ENCODE measurements around the gene TEX35.
A peak's percentile ranks its signal among the peaks of the same experiment; 100 is the strongest.
"Not testable (repeated sequence)": the region's sequence is repeated elsewhere in the genome, so short reads cannot be mapped to it uniquely, and the experiment has no call there.

Gene TEX35

DNA sequence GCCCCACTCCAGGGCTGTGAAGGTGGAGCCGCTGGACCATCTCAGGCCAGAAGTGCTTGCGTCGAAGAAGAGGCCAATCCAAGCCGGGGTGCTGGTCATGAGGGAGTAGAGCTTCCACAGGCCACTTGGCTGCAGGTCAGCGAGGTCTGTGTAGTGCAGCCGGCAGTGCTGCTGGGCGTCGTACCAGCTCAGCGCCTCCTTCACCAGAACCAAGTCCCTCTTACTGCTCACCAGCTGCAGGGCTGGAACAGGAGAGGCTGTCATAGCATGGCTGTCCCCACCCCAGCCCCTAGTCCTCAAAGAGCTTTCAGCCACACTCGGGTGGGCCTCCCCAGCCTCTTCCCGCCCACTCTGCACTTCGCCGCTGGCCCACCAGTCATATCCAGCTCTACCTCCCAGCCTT, 18.3 kb upstream of the TEX35 start:
- DNase-seq (ENCODE audit: low read depth in 2 of 2): no peak

DNA sequence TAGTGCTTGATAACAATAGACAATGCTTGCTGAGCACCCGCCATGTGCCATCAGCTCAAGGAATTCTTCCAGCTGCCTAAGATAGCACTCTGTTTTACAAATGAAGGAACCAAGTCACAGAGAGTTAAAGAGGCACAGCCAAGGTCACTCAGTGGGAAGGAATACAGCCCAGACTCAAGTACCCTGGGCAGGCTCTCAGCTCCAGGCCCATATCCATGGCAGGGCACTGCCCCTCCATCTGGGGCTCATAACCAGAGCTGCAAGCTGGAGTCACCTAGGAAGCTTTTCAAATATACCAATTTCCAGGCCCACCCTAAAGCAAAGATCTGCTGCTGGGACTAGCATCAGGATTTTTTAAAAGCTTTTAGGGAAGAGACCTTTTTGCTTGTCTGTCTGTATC, 17.8 kb upstream of the TEX35 start:
- DNase-seq (ENCODE audit: low read depth in 2 of 2): no peak

DNA sequence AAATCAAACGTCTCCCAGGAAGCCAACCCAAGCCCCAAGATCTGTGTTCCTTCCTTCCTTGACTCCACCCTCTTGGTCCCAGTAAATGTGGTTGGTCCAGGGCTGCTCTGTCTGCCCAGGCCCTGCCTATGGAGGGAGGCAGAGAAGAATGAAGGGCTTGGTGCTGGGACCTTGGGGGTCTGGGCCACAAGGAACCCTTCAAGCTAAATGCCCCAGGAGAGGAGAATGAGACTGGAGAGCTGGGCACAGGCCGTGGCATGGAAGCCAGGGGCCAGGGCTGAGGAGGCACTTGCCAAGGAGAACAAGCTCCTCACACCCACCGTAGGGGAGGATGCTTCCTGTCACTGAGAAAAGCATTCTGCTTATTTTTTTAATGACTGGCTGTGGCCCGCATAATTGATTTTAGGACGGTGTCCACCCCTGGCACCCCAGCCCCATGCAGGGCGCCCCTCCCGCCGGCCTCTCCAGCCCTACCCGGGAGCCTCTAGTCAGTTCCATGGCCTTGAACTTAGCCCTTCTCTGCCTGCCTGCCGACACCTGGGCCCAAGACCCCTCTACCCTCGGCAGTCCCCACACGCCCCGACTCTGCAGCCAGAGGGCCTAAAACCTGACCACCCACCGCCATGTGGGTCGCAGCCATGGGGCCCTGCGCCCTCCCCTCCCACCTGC, 17.0 kb upstream of the TEX35 start:
- no peak for DNase-seq (ENCODE audit: low read depth in 2 of 2)

DNA sequence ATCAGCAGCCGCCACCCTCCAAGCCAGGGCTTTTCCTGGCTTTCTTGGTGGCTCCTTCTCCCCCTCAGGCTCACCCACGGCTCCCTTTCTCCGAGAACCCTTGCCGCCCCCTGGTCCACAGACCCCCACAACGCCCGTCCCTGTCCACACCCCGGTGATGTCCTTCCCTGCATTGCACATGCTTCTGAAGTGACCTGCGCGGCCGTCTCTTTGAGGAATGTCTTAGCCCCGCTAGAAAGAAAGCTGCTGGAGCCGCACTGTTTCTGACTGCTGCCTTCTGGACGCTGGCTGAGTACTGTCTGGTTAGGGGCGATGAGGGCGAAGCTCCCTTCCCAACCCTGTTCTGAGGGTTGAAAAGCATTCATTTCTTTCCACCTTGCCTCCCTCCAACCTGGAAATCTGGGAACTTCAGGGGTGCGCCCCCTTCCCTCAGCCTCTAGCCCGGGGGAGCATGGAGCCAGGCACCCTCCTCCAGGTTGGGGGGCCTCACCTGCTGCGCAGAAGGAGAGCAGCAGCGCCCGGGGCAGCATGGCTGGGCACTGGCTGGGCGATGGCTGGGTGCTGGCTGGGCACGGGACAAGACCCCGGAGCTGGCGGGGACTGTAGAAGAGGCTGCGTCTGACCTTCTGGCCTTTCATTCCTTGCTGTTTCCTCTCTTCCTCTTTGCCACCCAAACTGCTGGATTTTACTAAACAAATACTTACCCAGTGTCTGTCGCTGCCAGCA, 16.3 kb upstream of the TEX35 start, which contains the start of gene CLEC20A:
Gene CLEC20A (minus strand): TSS at position 555 of the 726 bp plus-strand sequence. CDS start 25 bp downstream, at position 530.
- no peak for DNase-seq (ENCODE audit: low read depth in 2 of 2)

DNA sequence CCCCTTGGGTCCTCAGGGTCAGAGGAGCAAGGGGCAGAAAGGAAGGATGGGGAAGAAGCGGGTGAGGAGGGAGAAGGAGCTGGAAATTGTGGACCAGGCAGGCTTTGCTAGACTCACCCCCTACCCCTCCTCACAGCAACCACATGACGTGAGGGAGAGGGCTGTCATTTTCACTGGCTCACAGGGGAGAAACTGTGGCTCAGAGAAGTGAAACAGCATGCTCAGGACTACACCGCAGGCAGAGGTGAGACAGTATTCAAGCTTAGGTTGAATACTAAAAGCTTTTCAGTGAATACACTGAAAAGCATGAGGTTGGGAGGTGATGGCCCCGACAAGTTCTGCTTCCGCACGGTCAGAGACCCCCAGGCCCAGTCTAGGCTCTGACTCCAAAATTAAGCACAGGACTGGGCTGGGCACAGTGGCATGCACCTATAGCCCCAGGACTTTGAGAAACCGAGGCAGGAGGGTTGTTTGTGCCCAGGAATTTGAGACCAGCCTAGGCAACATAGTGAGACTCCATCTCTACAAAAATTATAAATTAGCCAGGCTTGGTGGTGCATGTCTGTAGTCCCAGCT, 14.9 kb upstream of the TEX35 start:
- DNase-seq (ENCODE audit: low read depth in 2 of 2): no peak

DNA sequence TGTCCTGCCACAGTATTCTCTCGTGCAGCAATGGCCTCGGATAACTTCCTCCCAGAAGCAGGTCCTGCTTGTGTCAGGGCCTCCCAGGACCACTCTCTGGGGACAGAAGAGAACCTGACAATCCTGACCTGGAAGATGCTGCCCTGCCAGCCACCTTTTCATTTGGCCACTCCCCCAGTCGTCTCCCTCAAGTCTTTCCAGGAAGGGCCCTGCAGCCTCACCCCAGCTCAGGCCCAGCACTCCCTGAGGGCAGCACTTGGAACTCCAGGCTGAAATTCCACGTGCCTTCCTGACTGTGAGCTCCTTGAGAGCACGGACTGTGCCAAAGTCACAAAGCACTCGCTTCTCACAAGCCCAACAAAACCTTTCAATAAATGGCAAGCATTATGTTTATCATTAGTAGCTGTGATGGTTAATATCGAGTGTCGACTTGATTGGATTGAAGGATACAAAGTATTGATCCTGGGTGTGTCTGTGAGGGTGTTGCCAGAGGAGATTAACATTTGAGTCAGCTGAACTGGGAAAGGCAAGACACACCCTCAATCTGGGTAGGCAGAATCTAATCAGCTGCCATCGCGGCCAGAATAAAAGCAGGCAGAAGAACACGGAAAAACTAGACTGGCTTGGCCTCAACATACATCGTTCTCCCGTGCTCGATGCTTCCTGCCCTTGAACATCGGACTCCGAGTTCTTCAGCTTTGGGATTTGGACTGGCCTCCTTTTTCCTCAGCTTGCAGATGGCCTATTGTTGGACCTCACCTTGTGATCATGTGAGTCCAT, 13.8 kb upstream of the TEX35 start:
- DNase-seq (ENCODE audit: low read depth in 2 of 2): no peak

DNA sequence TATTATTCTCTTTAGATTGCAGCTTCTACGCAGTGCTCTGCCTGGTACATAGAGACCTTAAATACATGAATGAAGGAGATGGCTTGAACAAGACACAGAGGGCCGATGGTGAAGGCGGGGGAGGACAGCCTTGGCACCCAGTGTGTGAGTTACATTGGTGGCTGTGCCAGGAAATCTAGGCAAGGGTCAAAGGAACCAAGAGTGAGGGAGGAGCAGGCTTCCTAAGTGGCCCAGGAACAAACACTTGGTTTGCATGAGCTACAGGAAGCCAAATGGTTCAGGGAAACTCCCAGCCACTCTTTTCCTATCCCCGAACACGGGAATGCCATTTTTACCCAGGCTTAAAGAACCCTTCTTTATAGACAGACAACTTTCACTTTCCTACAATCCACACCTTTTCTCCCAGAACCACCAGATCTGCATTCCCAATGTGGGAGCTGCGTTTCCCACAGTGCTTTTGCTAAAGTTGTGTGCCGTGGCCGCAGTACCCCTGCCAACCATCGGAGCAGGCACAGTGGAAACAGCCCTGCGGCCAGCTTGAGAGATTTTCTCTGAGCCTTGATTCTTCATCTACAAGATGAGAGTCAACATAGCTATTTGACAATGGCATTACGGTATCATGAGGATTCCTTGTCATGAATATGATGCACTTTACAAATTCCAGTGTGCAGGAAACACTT, 12.7 kb upstream of the TEX35 start:
- DNase-seq (ENCODE audit: low read depth in 2 of 2): no peak

DNA sequence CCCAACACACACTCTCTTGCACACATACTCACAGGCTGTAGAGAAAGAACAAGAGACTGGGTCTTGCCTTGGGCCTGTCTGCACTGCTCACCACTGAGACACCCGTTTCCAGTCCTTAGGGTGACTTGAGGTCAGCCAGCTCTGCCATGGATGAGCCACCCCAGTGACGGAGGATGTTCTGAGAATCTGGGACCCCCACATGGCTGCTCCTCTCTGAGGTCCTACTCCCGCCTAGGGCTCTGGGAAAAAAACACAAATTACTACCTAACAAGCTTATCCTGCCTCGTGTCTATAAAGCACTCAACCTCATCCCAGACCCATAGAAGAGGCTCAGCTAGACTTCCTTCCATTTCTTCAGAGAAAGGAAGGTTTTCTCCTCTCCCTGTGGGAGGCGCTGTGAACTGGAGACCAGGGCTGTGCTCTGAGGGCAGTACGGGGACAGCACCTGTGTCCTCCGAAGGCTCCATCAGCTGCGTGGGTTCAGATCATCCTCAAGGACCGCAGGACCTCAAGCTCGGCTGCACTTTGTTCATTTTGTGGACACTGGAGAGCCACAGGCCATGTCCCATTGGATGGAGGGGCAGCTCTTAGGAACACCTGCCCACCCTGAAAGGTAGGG, 11.9 kb upstream of the TEX35 start:
- DNase-seq (ENCODE audit: low read depth in 2 of 2): no peak

DNA sequence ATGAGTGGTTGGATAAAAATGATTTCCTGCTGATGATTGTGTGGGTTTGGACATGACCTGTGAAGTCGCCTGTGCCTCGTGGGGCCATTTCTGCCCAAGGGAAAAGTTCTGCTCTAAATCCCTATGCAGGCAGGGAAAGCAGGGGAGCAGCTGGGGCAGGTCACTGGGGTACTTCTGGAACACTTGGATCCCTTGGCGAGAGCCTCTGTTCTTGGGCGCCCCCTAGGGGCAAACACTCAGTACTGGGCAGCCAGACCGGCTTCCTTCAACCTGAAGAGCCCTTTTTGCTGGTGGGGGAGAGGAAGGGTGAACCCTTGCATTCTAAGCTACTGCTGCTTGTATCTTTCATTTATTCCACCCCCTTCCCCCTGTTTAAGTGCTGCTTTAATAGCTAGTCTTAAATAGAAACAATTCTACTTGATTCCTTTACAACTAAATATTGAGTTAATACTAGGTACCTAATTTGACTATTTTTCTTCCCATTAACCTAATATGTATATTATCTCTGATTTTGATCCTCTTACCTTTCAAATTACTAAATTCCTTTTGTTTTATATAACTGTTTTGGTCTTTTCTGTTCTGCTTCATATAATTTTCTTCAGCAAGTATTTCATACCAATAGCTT, 11.1 kb upstream of the TEX35 start:
- DNase-seq (ENCODE audit: low read depth in 2 of 2): peak; percentile 26 to 27

DNA sequence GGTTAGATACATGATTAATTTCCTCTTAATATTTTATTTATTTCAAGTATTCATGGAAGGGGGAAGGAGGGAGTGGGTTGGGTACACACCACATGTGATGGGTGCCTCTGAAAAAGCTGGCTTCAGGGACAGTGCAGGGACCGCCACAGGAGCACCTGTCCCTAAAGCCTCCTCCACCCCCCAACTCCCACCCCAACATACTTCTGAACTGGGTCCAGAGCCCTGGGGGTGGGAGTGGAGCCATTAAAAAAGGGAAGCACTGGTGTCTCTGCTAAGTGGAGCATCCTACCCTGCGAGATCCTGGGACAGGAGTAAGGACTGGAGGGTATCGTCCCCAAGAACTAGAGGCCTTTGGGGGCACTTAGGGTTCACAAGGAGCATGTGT, 10.6 kb upstream of the TEX35 start:
- no peak for DNase-seq (ENCODE audit: low read depth in 2 of 2)

DNA sequence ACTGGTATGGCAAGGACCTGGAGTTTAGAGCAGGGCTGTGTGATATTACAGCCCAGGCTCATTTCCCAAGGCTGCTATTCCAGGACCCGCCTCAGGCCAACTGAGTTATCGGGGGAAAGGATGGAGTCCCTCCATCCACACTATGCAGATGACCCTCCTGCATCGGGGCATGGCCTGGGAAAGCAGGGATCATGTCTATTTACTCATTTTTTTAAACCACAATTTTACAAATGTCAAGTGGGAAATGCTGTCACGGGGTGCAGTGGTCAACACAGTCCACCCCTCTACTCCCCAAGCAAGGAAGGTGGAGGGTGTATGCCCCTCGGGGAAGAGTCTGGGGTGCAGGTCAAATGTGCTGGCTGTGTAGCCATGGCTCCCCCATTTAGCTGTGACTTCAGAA, 10.1 kb upstream of the TEX35 start:
- no peak for DNase-seq (ENCODE audit: low read depth in 2 of 2)

DNA sequence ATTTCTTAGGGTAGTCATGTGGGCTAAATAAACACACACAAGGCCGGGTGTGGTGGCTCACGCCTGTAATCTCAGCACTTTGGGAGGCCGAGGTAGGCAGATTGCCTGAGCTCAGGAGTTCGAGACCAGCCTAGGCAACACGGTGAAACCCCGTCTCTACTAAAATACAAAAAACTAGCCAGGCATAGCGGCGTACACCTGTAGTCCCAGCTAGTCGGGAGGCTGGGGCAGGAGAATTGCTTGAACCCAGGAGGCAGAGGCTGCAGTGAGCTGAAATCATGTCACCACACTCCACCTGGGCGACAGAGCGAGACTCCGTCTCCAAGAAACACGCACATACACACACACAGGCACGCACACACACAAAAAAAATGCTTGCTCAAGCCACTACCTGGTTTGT, 9.6 kb upstream of the TEX35 start:
- DNase-seq (ENCODE audit: low read depth in 2 of 2): not testable (repeated sequence)

DNA sequence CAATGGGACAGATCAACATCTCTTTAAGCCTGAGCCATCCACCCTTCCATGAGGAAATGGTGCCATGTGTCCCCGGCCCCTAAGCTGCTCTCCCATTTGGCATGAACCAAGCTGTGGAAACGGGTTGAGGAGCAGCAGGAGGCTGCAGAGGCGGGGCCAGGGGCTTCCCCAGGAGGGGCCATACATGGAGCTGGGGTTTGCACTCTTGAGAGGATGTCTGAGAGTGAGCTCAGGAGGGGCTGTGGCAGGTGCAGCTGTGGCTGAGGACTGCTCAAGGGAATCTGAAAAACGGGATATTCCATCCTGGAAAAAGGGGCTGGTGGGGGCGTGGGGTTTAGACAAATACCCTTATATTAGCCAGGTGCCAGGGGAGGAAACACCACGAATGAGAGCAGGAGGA, 9.1 kb upstream of the TEX35 start:
- DNase-seq (ENCODE audit: low read depth in 2 of 2): no peak

DNA sequence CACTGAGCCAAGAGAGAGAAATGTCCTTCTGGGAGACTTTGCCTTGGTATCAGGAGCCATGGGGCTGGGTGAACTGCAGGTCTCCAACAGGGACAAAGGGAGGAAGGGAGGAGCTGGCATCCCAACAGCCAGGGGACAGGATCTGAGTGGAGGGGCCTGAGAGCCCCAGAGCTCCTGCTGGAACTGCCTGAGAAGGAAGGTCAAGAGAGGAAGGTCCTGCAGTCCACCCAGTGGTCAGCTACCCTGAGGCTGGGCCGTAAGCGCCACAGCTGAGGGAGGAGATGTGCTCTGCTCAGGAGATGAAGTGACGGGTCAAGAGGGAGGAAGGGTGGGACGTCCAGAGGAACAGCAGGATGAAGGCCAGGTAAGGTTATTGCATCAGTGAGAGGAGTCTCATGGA, 8.6 kb upstream of the TEX35 start:
- no peak for DNase-seq (ENCODE audit: low read depth in 2 of 2)

DNA sequence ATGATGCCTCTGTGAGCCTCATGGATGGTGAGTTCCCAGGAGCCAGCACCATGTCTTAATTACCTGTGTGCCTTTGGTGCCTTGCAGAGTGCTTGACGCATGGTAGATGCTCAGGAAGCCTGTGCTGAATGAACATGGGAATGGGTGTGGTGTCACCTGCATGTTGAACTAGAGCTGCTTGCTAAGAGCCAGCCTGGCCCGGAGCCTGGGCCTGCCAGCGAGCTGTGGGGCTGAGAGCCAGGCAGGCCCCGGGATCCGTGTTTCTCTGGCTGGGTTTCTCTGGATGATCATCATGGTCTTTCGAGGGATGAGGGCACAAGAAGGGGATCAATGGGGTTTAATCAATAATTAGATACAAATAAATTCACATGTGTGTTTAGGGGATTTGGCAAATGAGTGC, 6.7 kb upstream of the TEX35 start:
- no peak for DNase-seq (ENCODE audit: low read depth in 2 of 2)

DNA sequence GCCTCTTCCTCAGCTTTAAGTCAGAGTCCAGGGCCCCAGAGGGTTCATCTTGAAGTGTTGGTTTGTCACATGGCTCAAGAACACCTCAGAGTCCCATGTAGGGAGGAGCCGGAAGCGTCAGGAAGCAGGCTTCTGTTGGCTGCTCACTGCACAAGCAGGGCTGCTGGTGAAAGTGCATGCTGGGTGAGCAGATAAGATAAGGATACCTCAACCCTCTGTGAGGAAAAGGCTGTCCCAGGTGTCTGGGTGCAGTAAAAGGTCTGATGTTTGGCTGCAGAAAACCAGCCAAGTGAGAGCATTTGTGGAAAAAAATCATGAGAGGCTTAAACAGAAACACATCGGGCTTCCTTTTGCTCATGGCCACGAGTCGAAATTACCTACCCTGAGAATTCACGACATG, 6.2 kb upstream of the TEX35 start:
- DNase-seq (ENCODE audit: low read depth in 2 of 2): no peak

DNA sequence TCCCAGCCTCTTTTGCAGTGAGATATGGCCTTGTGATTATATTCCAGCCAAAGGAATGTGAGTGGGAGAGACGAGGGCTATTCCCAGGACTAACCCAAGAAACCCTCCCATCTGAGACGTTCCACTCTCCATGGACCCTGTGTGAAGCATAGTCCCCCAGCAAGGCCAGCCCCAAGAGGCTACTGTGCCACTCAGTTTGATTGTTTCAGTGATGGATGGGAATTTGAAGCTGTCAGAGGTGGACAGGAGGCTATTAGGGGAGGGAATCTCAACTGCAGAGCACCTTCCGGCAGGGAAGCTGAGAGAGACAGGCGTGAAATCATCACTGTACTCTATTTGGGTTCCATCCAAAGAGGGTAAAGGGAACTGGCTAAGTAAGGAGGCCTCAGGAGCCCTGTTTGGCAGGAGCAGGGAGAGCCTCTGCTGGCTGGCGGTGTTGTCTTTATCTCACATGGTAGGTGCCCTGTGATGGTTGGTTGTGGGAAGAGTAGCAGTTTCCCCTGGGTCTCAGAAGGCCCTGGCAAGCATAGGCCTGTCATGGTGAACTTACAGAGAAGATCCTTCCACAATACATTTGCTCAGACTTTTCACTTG, 3.4 kb upstream of the TEX35 start:
- DNase-seq (ENCODE audit: low read depth in 2 of 2): no peak

DNA sequence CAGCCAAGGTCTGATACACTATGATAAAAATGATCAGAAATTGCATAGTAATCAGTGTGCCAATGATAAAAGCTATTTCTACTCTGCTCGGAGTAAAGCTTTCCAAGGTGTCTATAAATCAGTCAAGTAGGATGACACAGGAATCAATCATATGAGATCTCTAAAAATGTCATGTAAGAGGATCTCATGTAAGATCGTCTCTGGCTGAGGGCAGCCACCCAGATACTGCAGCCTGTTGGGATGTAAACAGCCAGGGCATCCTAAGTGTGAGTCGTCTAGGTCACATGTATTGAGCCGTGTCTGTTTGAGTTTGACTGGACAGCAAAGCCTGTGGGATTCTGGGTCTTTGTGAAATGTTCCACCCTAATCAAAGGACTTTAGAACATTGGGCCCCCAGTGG, 2.8 kb upstream of the TEX35 start:
- DNase-seq (ENCODE audit: low read depth in 2 of 2): no peak

DNA sequence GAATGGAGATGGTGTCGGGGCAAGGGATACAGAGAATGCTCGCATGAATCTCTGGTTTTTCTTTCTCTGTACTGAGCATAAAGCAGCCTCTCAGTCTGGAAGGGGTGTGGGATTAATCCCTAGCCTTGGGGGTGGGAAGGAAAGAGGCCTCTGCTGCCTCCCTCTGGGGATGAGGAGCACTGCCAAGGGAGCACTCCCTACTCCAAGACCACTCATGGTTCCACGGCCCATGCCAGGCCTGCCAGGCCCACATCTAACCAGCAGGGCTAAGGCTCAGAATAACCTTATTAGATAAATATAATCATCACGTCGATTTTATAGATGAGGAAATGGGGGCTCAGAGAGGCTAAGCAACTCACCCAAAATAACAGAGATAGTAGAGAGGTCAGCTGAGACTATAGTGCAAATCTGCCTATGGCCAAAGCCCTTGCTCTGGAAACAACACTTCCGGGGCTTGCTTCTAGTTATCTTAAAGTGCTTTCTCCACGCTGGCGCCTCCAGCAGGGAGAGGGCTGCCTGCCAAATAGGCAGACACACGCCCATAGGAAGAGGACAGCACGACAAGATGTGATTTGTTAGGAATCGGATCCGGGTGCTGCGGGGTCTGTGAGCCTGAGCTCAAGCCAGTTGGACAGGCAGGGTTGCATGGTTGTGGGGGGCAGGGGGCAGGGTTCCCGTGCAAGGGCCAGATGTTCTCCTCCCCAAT, 522 bp downstream of the TEX35 start:
- DNase-seq (ENCODE audit: low read depth in 2 of 2): no peak

DNA sequence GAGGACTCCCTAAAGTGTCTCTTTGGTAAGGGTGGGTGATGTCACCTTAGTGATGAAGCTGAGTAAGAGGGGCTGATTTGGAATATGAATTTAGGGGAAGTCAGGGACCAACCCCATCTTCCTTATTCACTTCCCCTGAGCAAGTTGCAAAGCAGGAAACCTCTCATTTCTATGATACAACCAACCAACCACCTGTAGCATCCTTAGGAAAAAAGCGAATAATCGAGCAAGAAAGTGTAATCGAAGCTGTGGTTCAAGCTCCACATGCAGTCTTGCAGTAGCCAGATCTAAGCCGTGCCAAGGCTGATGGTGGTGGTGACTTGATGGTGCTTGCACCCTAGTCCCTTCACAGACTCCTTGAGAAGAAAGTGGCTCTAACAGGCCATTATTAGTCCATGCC, 3.2 kb downstream of the TEX35 start:
- no peak for DNase-seq (ENCODE audit: low read depth in 2 of 2)

Measured in fibroblast of skin of left quadriceps (primary cell).